ENCODE results near the gene NFKBIB.
"Not testable (repeated sequence)": the region's sequence is repeated elsewhere in the genome, so short reads cannot be mapped to it uniquely, and the experiment has no call there.

DNA sequence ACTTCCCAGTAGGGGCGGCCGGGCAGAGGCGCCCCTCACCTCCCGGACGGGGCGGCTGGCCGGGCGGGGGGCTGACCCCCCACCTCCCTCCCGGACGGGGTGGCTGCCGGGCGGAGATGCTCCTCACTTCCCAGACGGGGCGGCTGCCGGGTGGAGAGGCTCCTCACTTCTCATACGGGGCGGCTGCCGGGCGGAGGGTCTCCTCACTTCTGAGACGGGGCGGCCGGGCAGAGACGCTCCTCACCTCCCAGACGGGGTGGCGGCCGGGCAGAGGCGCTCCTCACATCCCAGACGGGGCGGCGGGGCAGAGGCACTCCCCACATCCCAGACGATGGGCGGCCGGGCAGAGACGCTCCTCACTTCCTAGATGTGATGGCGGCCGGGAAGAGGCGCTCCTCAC, 44.0 kb upstream of the NFKBIB start:
- TF ChIP-seq, protein P1, sequence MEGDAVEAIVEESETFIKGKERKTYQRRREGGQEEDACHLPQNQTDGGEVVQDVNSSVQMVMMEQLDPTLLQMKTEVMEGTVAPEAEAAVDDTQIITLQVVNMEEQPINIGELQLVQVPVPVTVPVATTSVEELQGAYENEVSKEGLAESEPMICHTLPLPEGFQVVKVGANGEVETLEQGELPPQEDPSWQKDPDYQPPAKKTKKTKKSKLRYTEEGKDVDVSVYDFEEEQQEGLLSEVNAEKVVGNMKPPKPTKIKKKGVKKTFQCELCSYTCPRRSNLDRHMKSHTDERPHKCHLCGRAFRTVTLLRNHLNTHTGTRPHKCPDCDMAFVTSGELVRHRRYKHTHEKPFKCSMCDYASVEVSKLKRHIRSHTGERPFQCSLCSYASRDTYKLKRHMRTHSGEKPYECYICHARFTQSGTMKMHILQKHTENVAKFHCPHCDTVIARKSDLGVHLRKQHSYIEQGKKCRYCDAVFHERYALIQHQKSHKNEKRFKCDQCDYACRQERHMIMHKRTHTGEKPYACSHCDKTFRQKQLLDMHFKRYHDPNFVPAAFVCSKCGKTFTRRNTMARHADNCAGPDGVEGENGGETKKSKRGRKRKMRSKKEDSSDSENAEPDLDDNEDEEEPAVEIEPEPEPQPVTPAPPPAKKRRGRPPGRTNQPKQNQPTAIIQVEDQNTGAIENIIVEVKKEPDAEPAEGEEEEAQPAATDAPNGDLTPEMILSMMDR (IDR thresholded peaks at IDR 0.05 in 8 of 11, conservative IDR thresholded peaks at IDR 0.05 in 3 of 11) = not testable (repeated sequence)
- TF ChIP-seq POLR2A (IDR thresholded peaks at IDR 0.05) = not testable (repeated sequence)

Measured in spleen (tissue), 7 donors.